Measurements from ENCODE around the gene GIMAP2.

- TF ChIP-seq CTCF (IDR thresholded peaks at IDR 0.05) (no peak), POLR2A (IDR thresholded peaks at IDR 0.05) (no peak)
These were observed 30.9 kb downstream of the GIMAP2 start, which contains the start of gene GIMAP1 for GRCh38 chr7:150716368-150716767.

Measured in prostate gland (tissue), 2 donors.